Fibroblast of the aortic adventitia (primary cell): ENCODE measurements around the gene INPP5D. TPM values are rescaled to one million over a fixed set of nuclear protein-coding genes. Genes with fewer than 3 reads are reported as not detected.

ENCODE experiments used
- DNase-seq: peaks from one replicate; pipeline ENCODE4 v3.0.0-alpha.2; 2010; ENCODE audit warnings: low read depth
- H3K4me3 ChIP-seq: 2 replicates; pipeline ENCODE4 v1.5.1; 2011; ENCODE audit warnings: low read depth, mild to moderate bottlenecking, control low read depth, low read length, moderate library complexity
- CTCF ChIP-seq: IDR thresholded peaks from 2 replicates; pipeline ENCODE4 v1.5.1; 2011; ENCODE audit warnings: mild to moderate bottlenecking, low read length, control low read depth, inconsistent platforms; ENCODE audit not compliant: insufficient read depth
- total RNA-seq: library from RNA; depleted of rRNA; stranded (reverse); fragments of >200 nt; gene quantifications from 2 replicates; pipeline ENCODE4 v1.2.3, GENCODE V29; 2012; ENCODE audit warnings: low replicate concordance

Gene INPP5D
- total RNA-seq, 1 donor: 0.54 TPM

- DNase-seq: no peak
- H3K4me3 ChIP-seq: no peak overlapping the region
- TF ChIP-seq CTCF: no peak
Observed at GRCh38 chr2:233209117-233209532, 149.0 kb downstream of the INPP5D start.

GRCh38 chr2:233209533-233210171, 149.5 kb downstream of the INPP5D start:
- no peak for TF ChIP-seq CTCF
- H3K4me3 ChIP-seq: no peak overlapping the region
- DNase-seq: peak; percentile 67

GRCh38 chr2:233210281-233210680, 150.1 kb downstream of the INPP5D start:
- no peak overlapping the region for H3K4me3 ChIP-seq
- DNase-seq: no peak
- TF ChIP-seq CTCF: no peak

- H3K4me3 ChIP-seq: peak overlapping the region; percentile 17
- no peak for TF ChIP-seq CTCF
Observed at GRCh38 chr2:233210843-233211547, 150.9 kb downstream of the INPP5D start.

GRCh38 chr2:233211548-233211895, 151.4 kb downstream of the INPP5D start:
- H3K4me3 ChIP-seq: no peak overlapping the region
- TF ChIP-seq CTCF: no peak
- no peak for DNase-seq

More at GRCh38 chr2:233210843-233211547, 150.9 kb downstream of the INPP5D start:
- DNase-seq: peak; percentile 96

GRCh38 chr2:233213011-233213410, 152.9 kb downstream of the INPP5D start:
- no peak for DNase-seq
- no peak for TF ChIP-seq CTCF
- H3K4me3 ChIP-seq: no peak overlapping the region

GRCh38 chr2:233213975-233214374, 153.8 kb downstream of the INPP5D start:
- no peak overlapping the region for H3K4me3 ChIP-seq
- no peak for DNase-seq
- no peak for TF ChIP-seq CTCF
